GM19099 (cell line): ENCODE measurements around the gene CPA4.

Source experiments
- POLR2A ChIP-seq: IDR thresholded peaks from 3 replicates; pipeline ENCODE4 v1.6.1; 2011; ENCODE audit warnings: low read depth; ENCODE audit not compliant: insufficient read length; ENCODE audit errors: extremely low read depth

CPA4 gene

GRCh38 chr7:130292682-130293257 is at the start of gene CPA4:
TSS of gene CPA4 (plus strand) at chr7:130293161. CDS start at chr7:130293181, 20 bp downstream.
- no peak for TF ChIP-seq POLR2A

GRCh38 chr7:130254555-130254954 is 38.4 kb upstream of the CPA4 start:
- TF ChIP-seq POLR2A, result no peak

GRCh38 chr7:130256704-130257103 is 36.3 kb upstream of the CPA4 start:
- no peak for TF ChIP-seq POLR2A

GRCh38 chr7:130258494-130259078 is 34.4 kb upstream of the CPA4 start:
- no peak for TF ChIP-seq POLR2A

- no peak for TF ChIP-seq POLR2A
These were observed 30.5 kb upstream of the CPA4 start for GRCh38 chr7:130262448-130262847.

GRCh38 chr7:130263130-130263529 is 29.8 kb upstream of the CPA4 start:
- TF ChIP-seq POLR2A, result no peak

- TF ChIP-seq POLR2A, result no peak
These were observed 26.6 kb upstream of the CPA4 start, which contains the start of gene CPA2 for GRCh38 chr7:130266258-130266960. TSS of gene CPA2 (plus strand) at chr7:130266863. CDS start at chr7:130266882, 19 bp downstream.

- TF ChIP-seq POLR2A, result no peak
These were observed 26.0 kb upstream of the CPA4 start for GRCh38 chr7:130266961-130267321.

- TF ChIP-seq POLR2A, result no peak
These were observed 24.3 kb upstream of the CPA4 start for GRCh38 chr7:130268463-130269317.

GRCh38 chr7:130269318-130269694 is 23.7 kb upstream of the CPA4 start:
- TF ChIP-seq POLR2A, result no peak

- TF ChIP-seq POLR2A, result no peak
These were observed 21.8 kb upstream of the CPA4 start for GRCh38 chr7:130270947-130271800.

- TF ChIP-seq POLR2A, result no peak
These were observed 20.4 kb upstream of the CPA4 start for GRCh38 chr7:130272381-130273080.

GRCh38 chr7:130273081-130273932 is 19.7 kb upstream of the CPA4 start:
- no peak for TF ChIP-seq POLR2A
